Mesothelial cell of epicardium (in vitro differentiated cells): Measurements from ENCODE around the gene MYOF. TPM values are rescaled to one million over a fixed set of nuclear protein-coding genes. Genes with fewer than 3 reads are reported as not detected.
A peak's percentile ranks its signal among the peaks of the same experiment; 100 is the strongest.

Experiments
- DNase-seq, 2 experiments: peaks; one replicate each; pipeline ENCODE4 v3.0.0; 2021; ENCODE audit warnings: low spot score in 2 of 2; ENCODE audit not compliant: unreplicated experiment in 2 of 2
- H3K27ac Mint-ChIP-seq: 2 replicates; pipeline ENCODE4 v1.8.0; 2021; ENCODE audit warnings: mixed read lengths
- H3K27me3 Mint-ChIP-seq: 2 replicates; pipeline ENCODE4 v1.8.0; 2021; ENCODE audit warnings: low read depth, mixed read lengths
- H3K36me3 Mint-ChIP-seq: 2 replicates; pipeline ENCODE4 v1.8.0; 2021; ENCODE audit warnings: mixed read lengths
- H3K4me1 Mint-ChIP-seq: 2 replicates; pipeline ENCODE4 v1.8.0; 2021; ENCODE audit warnings: mixed read lengths
- H3K4me3 Mint-ChIP-seq: 2 replicates; pipeline ENCODE4 v1.8.0; 2021; ENCODE audit warnings: mild to moderate bottlenecking, moderate library complexity, mixed read lengths
- H3K9me3 Mint-ChIP-seq: 2 replicates; pipeline ENCODE4 v1.8.0; 2021; ENCODE audit warnings: mixed read lengths
- CTCF ChIP-seq: fragments of 200-600 bp; sonication (generic); IDR thresholded peaks from one replicate; pipeline ENCODE4 v1.5.0; 2021; ENCODE audit warnings: antibody characterized with exemption; ENCODE audit not compliant: unreplicated experiment
- total RNA-seq: library from RNA; stranded (reverse); gene quantifications from 3 replicates; pipeline ENCODE4 v1.2.1, GENCODE V29; 2021

MYOF gene
- total RNA-seq, result 53.3 to 58.5 TPM (median 56.0 TPM) in 3 replicates

GRCh38 chr10:93482145-93482834 lies at the start of gene MYOF:
MYOF (minus strand) TSS chr10:93482334; CDS start chr10:93482194, 140 bp downstream.
- peaks cover 28% of the 10 kb centered on the region for H3K4me1 Mint-ChIP-seq
- H3K27me3 Mint-ChIP-seq, result no peaks in the 10 kb centered on the region
- peak within 1 kb of the TSS; percentile 87 for H3K4me3 Mint-ChIP-seq
- H3K9me3 Mint-ChIP-seq, result no peaks in the 10 kb centered on the region
- TF ChIP-seq CTCF, result peak; percentile 57
- H3K36me3 Mint-ChIP-seq, result no peaks in the 10 kb centered on the region
- DNase-seq, result peak in 1 of 2 experiments; percentile 68
- peak within 1 kb of the TSS; percentile 98 for H3K27ac Mint-ChIP-seq

- H3K4me3 Mint-ChIP-seq, result no peak overlapping the region
- peaks cover 19% of the 10 kb centered on the region for H3K9me3 Mint-ChIP-seq
- no peak for TF ChIP-seq CTCF
- peaks cover 47% of the 10 kb centered on the region for H3K36me3 Mint-ChIP-seq
- H3K4me1 Mint-ChIP-seq, result no peaks in the 10 kb centered on the region
- H3K27ac Mint-ChIP-seq, result no peak overlapping the region
- H3K27me3 Mint-ChIP-seq, result no peaks in the 10 kb centered on the region
- no peak for DNase-seq
Measured at GRCh38 chr10:93518531-93518930, 36.4 kb upstream of the MYOF start.

GRCh38 chr10:93516006-93516380 lies 33.9 kb upstream of the MYOF start:
- Mint-ChIP-seq H3K27ac (no peak overlapping the region), H3K27me3 (no peaks in the 10 kb centered on the region), H3K9me3 (peaks cover 5% of the 10 kb centered on the region), H3K4me3 (no peak overlapping the region), H3K4me1 (no peaks in the 10 kb centered on the region), H3K36me3 (peaks cover 27% of the 10 kb centered on the region)
- DNase-seq, result no peak
- TF ChIP-seq CTCF, result no peak

GRCh38 chr10:93515071-93516005 lies 33.2 kb upstream of the MYOF start:
- Mint-ChIP-seq H3K4me3 (no peak overlapping the region), H3K27me3 (no peaks in the 10 kb centered on the region), H3K36me3 (peaks cover 24% of the 10 kb centered on the region), H3K27ac (no peak overlapping the region), H3K9me3 (peaks cover 5% of the 10 kb centered on the region), H3K4me1 (no peaks in the 10 kb centered on the region)
- no peak for DNase-seq
- no peak for TF ChIP-seq CTCF

- Mint-ChIP-seq H3K4me3 (no peak overlapping the region), H3K36me3 (peaks cover 20% of the 10 kb centered on the region), H3K27ac (no peak overlapping the region)
Measured at GRCh38 chr10:93514521-93514920, 32.4 kb upstream of the MYOF start.

More at GRCh38 chr10:93514521-93514920, 32.4 kb upstream of the MYOF start:
- DNase-seq, result no peak
- Mint-ChIP-seq H3K27me3 (no peaks in the 10 kb centered on the region), H3K4me1 (no peaks in the 10 kb centered on the region), H3K9me3 (peaks cover 1% of the 10 kb centered on the region)
- TF ChIP-seq CTCF, result no peak
